Gastrocnemius medialis (tissue), 4 donors: ENCODE data around the gene CD276.

ENCODE experiments used
- POLR2A ChIP-seq, 2 donors: fragments of 450-650 bp; IDR thresholded peaks; one replicate each; pipeline ENCODE4 v1.6.1; 2017; ENCODE audit warnings: antibody characterized with exemption in 2 of 2, mild to moderate bottlenecking in 2 of 2, moderate library complexity in 2 of 2
- TF ChIP-seq, protein P1 (sequence below), 5 experiments: fragments of 450-650 bp in 3 of 5; fragments of 200-600 bp in 2 of 5; sonication (generic) in 2 of 5; IDR thresholded peaks in 4 of 5; conservative IDR thresholded peaks in 1 of 5; 1 replicate in 4 of 5; 2 replicates in 1 of 5; pipeline ENCODE4 v1.5.1; 2016 to 2019; ENCODE audit warnings: antibody characterized with exemption in 5 of 5, mild to moderate bottlenecking in 3 of 5, moderate library complexity in 3 of 5

DNA sequence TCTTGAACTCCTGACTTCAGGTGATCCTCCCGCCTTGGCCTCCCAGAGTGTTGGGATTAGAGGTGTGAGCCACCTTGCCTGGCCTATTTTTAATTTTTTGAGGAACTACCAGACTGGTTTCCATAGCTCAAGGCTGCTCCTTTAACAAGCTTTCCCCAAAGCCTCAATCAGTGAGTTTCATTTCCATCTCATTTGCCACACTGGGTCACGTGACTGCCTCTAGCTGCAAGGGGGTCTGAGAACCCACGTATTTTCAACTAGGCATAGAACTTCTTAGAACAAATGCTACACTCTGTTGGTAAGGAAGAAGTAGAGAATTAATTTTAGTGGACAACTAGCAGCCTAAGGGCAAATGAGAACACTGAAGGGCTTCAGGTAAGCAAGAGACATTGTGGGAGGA lies 3.1 kb upstream of the CD276 start:
- TF ChIP-seq, protein P1, sequence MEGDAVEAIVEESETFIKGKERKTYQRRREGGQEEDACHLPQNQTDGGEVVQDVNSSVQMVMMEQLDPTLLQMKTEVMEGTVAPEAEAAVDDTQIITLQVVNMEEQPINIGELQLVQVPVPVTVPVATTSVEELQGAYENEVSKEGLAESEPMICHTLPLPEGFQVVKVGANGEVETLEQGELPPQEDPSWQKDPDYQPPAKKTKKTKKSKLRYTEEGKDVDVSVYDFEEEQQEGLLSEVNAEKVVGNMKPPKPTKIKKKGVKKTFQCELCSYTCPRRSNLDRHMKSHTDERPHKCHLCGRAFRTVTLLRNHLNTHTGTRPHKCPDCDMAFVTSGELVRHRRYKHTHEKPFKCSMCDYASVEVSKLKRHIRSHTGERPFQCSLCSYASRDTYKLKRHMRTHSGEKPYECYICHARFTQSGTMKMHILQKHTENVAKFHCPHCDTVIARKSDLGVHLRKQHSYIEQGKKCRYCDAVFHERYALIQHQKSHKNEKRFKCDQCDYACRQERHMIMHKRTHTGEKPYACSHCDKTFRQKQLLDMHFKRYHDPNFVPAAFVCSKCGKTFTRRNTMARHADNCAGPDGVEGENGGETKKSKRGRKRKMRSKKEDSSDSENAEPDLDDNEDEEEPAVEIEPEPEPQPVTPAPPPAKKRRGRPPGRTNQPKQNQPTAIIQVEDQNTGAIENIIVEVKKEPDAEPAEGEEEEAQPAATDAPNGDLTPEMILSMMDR (IDR thresholded peaks at IDR 0.05 in 4 of 5, conservative IDR thresholded peaks at IDR 0.05 in 1 of 5) = no peak
- no peak for TF ChIP-seq POLR2A (IDR thresholded peaks at IDR 0.05)
